Keratinocyte (primary cell): Measurements from ENCODE around the gene TRAF3IP1.

Source experiments
- EZH2 ChIP-seq: IDR thresholded peaks from one replicate; pipeline ENCODE4 v1.6.1; 2012; ENCODE audit warnings: inconsistent platforms, mild to moderate bottlenecking, low read length, moderate library complexity
- TF ChIP-seq, protein P1 (sequence below), 3 experiments: IDR thresholded peaks in 1 of 3; conservative IDR thresholded peaks in 1 of 3; optimal IDR thresholded peaks in 1 of 3; 2 replicates in 2 of 3; 3 replicates in 1 of 3; pipeline versions ENCODE3 to v1.5.1; 2011; ENCODE audit warnings: low read length in 3 of 3, mild to moderate bottlenecking in 3 of 3, moderate library complexity in 2 of 3, control low read depth in 1 of 3, inconsistent platforms in 1 of 3; ENCODE audit not compliant: insufficient read depth in 2 of 3; ENCODE audit errors: extremely low read depth in 1 of 3

DNA sequence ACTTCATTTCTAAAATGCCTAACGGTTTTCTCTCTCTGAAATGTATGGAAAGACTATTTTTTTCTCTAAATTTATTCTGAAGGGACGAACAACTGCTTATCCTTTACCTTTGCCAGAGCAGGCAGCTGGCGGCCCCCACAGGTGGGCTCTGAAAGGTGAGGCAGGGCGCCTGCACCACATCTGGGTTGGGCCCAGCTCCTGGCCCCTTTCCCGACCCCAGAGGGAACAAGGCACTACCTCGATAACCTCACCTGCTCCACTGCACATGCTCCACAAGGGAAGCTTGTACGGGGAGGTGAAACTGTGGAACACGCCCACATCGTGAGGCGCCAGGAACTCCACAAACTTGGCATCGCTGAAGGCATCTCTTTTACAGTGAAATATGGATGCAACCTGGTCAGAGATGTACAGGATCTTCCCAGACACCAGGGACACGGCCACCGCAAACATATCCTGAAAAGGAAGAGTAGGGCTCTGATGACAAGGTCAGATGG, 49.2 kb upstream of the TRAF3IP1 start:
- TF ChIP-seq, protein P1, sequence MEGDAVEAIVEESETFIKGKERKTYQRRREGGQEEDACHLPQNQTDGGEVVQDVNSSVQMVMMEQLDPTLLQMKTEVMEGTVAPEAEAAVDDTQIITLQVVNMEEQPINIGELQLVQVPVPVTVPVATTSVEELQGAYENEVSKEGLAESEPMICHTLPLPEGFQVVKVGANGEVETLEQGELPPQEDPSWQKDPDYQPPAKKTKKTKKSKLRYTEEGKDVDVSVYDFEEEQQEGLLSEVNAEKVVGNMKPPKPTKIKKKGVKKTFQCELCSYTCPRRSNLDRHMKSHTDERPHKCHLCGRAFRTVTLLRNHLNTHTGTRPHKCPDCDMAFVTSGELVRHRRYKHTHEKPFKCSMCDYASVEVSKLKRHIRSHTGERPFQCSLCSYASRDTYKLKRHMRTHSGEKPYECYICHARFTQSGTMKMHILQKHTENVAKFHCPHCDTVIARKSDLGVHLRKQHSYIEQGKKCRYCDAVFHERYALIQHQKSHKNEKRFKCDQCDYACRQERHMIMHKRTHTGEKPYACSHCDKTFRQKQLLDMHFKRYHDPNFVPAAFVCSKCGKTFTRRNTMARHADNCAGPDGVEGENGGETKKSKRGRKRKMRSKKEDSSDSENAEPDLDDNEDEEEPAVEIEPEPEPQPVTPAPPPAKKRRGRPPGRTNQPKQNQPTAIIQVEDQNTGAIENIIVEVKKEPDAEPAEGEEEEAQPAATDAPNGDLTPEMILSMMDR (optimal IDR thresholded peaks at IDR 0.05 in 1 of 3, IDR thresholded peaks at IDR 0.05 in 1 of 3, conservative IDR thresholded peaks at IDR 0.05 in 1 of 3; ENCODE audit: extremely low read depth in 1 of 3, insufficient read depth in 2 of 3, low read length in 3 of 3) = no peak
- no peak for TF ChIP-seq EZH2
